ENCODE measurements around the gene PZP.
"Not testable (repeated sequence)": the region's sequence is repeated elsewhere in the genome, so short reads cannot be mapped to it uniquely, and the experiment has no call there.

PZP gene
- 0 reads per million in 2 experiments for total RNA-seq

DNA sequence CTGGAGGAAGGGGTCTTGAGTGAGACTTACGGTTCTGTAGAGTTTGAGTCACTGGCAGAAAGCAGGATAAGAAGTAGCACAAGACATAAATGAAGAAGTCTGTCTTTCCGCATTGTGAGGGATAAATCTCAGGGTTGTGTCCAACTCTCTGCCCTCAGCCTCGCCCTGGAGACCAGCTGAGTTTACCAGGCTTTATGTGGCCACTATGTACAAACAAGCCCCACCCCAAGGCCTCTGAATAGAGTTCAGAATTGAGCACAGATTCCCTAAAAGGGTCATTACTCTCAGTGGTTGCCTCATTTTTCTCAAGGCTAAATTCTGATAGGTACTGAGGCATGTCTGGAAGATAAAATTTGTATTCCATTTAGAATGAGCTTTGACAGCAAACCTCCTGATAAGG is at the start of gene PZP:
Gene PZP (minus strand): TSS at position 167 of the 400 bp plus-strand sequence. CDS start 54 bp downstream, at position 113.
- no peak for DNase-seq (ENCODE audit: low read depth)

DNA sequence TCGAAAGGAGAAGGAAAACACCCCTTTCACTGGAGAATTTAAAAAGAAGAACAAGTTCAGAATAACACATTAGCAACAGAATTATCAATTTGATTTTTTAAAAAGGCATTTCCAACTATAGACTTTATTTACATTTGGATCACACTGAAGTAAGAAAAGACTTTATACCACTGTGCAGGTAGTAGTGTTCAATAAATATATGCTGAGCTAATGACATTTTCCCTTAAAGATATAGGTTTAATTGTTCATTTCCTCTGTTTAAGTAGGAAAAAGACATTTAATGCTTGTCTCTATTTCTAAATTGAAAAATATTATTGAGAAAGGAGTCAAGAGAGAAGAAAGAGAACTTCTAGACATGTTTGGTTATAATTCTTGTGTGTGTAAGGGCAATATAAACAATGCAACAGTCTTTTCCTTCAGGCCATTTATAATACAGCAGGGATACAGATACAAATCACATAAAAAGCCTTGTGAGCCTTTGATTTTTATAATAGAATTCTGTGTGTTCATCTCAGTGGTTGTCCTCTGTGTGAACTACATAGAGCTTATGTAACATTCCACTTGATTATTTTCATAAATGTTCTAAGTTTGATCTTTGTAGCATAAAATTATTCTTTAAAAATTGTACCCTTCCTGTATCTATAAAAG is 48.7 kb upstream of the PZP start:
- no peak for DNase-seq (ENCODE audit: low read depth)

DNA sequence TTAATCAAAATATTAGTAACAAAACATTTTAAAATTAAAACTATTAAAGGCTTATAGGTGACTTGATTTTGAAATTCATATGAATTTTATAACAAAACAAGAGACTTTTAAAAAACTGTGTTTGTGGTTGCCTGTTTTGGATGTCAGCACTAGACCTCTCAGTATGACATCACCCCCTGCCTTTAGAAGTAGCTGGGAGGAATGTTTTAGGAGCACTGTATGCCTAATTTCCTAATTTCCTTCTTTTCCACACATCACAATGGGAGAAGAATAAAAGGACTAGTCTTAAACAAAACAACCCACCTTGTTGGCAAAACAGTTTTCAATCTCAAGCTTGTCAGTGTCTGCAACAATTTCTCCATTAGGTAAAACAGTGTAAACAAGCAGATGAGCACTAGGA is 48.1 kb upstream of the PZP start:
- no peak for DNase-seq (ENCODE audit: low read depth)

DNA sequence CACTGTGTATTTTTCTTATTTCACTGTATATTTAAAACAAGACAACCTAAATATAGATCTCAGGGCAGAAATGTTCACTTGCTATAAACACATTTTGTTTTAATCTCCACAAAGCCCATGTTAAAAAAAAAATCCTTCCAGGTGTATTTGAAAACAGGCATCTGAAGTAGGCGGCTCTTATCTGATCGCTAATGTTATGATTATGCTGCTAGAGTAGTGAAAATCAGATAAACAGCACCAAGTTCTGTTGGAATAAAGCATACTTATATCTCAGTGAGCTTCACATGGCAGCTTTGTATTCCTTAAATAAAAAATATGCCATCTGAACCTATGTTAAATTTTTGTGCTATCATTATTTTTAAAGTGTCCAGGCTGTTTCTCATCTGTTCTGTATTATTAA is 47.6 kb upstream of the PZP start:
- DNase-seq (ENCODE audit: low read depth): no peak

DNA sequence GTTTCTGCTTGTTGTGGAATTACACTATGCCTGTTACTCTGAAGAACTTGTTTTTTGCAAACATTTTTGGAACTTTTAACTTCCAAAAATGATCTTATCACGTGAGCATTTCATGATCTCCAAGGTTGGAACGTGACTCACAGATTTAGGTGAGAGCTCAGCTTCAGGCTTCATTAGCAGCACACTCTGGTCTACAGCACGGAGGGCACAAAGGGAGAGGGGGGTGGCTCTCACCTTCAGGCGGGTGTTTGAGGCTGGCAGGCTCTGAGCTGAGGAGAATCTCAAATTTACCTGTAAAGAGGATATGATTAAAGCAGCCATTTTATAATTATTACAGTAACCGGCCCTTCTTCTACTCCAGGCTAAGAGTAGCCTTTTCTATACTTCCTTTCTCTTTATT is 45.3 kb upstream of the PZP start:
- DNase-seq (ENCODE audit: low read depth): no peak

DNA sequence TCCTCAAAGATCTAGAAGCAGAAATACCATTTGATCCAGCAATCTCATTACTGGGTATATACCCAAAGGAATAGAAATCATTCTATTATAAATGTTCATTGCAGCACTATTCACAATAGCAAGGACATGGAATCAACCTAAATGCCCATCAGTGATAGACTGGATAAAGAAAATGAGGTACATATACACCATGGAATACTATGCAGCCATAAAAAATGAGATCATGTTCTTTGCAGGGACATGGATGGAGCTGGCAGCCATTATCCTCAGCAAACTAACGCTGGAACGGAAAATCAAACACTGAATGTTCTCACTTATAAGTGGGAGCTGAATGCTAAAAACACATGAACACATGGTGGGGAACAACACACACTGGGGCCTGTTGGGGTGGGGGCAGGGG is 44.6 kb upstream of the PZP start:
- not testable (repeated sequence) for DNase-seq (ENCODE audit: low read depth)

DNA sequence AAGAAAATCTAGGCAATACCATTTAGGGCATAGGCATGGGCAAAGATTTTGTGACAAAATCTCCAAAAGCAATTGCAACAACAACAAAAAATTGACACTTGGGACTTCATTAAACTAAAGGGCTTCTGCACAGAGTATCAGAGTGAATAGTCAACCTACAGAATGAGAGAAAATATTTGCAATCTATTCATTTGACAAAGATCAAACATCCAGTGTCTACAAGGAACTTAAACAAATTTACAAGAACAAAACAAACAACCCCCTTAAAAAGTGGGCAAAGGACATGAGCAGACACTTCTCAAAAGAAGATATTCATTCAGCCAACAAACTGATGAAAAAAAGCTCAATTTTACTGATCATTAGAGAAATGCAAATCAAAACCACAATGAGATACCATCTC is 44.1 kb upstream of the PZP start:
- DNase-seq (ENCODE audit: low read depth): no peak

DNA sequence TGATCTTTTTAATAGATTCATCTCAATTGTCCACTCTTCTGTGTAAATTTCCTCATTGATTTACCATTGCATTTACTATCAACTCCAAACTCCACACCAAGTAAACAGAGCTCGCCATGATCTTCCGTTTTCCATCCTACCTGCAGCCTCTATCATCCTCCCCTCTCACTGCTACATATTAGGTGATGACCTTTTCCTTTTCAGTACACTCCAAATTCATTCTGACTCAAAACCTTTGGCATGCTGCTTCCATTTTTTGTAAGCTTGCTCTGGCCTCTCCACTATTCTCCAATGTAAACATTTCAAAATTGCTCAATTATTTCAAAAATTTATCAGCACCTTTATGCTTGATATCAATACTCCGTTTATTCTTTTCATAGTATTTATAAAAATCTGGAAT is 40.2 kb upstream of the PZP start:
- DNase-seq (ENCODE audit: low read depth): no peak

DNA sequence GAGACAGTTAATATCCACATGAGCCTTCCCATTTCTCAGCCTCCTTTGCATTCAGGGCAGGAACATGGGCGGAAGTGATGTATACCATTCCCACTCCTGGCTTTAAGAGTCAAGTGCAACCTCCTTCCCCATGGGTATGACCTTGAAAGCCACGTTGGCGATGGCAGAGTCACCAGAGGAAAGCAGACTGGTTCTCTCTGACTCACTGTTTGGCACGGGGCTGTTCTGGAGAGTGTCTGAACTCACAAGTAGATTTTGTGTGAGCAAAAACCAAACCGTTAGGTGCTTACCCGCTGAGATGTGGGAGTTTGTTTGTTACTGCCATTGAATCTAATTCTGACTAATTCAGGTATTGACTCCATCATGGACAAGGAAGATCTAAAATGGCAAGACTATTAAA is 36.7 kb upstream of the PZP start:
- DNase-seq (ENCODE audit: low read depth): no peak

DNA sequence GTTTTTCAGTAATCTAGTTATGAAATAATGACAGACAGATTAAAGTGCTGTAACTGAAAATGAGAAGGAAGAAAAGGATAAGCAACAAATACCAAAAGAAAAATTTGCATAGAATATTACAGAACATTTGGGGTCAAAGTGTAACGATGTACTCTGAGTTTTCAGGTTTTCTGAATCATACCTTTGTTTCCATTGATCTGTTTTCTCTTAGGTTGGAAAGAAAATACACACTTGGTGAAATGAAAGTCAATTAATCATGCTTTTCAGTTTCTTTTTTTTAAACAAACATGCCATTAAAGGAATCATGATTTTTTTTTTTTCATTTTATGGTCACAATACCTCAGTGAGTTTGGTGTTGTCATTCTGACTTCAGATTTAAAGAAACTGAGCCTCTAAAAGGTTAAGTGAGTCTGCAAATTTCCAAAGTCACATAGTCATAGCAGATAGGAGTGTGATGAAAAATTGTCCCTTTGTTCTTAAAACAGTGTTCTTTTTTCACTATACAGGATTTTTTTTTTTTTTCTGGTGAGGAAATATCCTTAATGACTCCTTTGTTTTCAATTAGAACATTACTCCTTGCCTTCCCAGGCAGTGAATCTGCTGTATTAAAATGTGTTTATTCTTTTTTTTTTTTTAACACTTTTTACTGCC is 35.9 kb upstream of the PZP start:
- DNase-seq (ENCODE audit: low read depth): no peak

DNA sequence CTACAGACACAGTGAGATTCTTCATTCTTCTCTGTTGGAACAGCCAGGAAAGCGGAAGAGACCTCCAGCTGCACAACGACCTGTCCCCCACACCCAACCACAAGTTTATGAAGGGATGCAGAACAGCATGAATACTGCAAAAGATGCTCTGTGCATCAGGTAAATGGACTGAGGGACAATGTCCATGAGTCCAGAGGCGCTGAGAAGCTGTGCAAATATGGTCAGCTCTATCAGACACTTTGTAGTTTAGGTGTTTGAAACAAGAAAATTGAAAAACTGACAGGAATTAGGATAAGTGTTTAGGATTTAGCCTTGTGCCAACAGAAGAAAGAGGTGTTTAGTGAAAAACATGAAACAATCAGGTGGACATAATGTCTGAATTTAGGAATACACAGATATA is 33.1 kb upstream of the PZP start:
- DNase-seq (ENCODE audit: low read depth): no peak

DNA sequence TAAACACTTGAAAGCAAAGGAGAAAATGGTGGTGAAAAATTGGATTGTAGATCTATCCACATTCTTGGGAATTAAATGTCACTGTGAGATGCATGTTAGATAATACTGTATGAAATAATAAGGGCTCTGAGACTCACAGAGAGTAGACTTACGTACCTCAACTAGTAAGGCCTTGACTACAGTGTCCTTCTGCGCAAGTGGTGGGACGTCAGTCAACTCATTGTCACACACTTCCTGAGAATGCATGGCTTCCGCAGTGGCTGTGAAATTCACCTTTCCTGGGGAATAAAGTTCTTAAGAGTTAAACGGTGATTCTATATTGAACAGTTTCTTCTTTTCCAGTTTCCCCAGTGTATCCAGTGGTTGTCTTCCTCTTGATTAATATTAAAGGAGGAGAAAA is 32.6 kb upstream of the PZP start:
- no peak for DNase-seq (ENCODE audit: low read depth)

DNA sequence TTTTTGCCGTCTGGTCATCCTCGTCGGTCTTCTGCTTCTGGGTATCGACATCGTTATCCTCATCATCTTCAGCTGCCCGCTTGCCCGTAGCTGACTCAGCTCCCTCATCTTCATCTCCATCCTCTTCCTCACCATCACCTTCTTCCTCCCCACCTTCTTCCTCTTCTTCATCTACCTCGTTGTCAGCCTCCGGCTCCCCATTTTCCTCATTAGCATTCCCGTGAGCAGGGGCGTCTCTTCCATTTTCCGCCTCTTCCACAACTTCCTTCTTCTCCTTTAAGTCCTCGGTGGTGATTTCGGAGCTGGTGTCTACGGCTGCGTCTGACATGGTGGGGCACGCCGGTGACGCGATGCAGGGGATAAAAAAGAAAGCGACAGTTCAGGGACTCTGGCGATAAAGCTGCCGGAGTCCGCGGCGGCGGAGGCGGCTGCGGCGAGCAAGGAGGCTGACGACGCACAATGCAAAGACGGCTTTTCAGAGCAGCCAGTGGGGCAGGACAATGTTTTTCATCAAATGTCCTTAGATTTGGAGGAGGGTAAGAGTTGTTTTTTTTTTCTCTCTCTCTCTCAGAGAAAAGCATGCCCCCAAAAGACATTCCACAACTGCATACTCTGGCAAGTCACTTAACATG is 31.9 kb upstream of the PZP start:
- DNase-seq (ENCODE audit: low read depth): peak; percentile 14

DNA sequence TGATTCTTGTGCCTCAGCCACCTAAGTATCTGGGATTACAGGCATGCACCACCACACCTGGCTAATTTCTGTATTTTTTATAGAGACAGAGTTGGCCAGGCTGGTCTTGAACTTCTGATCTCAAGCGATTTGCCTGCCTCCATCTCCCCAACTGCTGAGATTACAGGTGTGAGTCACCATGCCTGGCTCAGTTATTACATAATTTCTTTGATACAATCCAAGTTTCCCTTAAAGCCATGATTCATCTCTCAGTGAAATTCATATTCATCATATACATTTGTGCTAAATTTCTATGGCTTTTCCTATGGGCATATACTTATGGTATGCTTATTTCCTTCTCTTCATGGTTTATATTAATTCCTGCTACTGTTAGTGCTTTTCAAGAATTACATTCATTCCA is 29.1 kb upstream of the PZP start:
- no peak for DNase-seq (ENCODE audit: low read depth)

DNA sequence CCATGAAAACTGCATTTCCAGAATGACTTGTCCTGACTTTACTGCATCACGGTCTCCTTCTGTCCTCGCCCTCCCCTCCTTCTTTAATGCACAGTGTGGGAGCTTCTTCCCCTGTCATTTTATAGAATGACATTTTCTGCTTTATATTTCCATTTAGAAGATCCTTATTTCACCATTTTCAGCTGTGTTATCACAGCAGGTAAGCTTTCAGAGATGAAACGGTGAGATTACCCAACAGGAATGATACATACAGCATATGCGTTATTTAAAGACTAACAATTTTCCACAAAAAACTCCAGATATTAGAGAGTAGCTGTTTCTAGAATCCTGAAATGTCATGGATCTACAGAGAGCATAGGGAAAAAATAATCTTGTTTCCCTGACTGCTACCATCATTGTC is 27.3 kb upstream of the PZP start:
- no peak for DNase-seq (ENCODE audit: low read depth)

DNA sequence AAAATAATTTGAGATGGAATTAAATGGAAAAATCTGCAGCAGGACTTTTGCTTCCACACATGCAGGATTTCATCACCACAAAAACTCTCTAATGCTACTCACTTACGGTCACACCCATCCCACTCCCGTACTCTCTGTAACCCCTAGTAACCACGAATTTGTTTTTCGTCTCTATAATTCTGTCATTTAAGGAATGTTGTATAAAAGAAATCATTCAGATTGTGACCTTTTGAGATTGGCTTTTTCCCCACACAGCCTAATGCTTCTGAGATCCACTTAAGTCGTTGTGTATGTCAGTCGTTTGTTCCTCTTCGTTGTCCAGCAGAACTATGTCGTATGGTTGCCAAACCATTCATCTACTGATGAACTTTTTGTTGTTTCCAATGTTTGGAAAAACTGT is 19.8 kb upstream of the PZP start:
- DNase-seq (ENCODE audit: low read depth): no peak

DNA sequence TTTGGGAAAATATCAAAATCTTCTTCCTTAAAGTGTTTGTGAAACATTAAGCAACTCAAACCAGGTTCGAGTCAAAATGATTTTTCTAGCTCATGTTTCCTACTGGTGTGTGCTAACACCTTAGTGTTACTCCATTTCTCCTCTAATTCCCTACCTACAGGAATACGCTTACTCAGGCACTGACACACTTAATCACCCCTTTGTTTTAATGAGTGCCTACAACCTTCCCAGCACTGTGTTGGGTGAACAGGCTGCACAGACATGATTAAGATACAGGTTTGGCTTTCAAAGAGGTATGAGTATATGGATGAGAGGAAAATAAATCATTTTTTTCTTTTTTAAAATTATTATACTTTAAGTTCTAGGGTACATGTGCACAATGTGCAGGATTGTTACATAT is 15.6 kb upstream of the PZP start:
- no peak for DNase-seq (ENCODE audit: low read depth)

DNA sequence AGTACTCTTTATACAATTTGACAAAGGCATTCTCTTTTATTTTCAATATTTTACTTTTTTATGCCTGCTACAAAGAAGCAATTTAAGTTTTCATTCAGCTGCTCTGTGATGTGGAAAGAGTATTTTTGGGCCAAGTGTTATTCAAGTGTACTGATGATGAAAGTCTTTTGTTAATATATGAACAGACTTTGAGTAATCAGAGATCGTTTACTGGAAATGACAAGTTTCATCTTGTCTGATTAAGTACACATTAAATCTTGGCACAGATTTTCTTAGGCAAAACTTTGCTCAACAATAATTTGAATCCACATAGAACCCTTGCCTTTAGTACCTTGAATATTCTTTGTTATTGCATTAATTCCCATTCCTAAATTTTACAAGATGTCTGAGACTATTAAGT is 13.3 kb upstream of the PZP start:
- DNase-seq (ENCODE audit: low read depth): no peak

DNA sequence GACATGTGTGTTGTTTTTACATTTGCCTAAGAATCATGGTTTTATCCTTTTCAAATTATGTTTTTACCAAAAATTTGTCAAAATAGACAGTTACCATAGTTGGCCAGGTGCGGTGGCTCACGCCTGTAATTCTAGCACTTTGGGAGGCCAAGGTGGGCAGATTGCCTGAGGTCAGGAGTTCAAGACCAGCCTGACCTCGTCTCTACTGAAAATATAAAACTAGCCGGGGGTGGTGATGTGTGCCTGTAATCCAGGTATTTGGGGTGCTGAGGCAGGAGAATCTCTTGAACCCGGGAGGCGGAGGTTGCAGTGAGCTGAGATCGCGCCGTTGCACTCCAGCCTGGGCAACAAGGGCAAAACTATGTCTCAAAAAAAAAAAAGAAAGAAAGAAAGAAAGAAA is 12.8 kb upstream of the PZP start:
- not testable (repeated sequence) for DNase-seq (ENCODE audit: low read depth)

DNA sequence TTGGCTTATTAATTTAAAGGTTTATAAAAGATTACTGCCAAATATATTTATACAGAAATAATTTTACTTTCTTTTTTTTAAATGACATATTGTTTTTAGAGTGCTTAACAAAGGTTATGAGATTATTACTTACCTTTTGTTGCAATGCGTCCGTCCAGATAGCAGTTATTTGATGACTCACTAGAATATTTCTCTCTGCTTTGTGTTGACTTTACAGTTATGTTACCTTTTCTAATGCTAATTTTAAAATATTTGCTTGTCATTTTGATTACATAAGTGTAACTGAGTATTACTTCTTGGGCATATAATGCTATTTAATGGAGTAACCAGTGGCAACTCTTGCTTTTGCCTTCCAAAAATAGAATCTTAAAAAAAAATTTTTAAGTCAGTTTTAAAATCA is 6.3 kb upstream of the PZP start:
- DNase-seq (ENCODE audit: low read depth): no peak

DNA sequence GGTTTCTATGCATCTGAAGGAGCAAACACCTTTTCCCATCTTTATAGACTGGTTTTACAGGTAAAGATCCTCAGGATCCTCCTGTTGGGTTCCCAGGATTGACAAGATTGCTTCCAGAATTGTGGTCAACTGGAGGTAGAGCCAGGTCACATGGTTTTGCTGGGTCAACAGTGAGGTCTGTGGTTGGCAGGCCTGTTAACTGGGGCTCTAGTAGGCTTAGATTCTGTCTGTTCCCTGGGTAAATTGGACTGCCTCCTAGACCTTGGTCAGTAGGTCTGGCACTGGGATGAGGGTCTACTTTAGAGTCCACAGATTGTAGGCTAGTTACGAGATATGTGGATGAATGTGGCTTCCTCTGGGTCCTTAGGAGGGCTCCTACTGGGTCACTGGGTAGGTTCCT is 3.5 kb upstream of the PZP start:
- DNase-seq (ENCODE audit: low read depth): no peak

DNA sequence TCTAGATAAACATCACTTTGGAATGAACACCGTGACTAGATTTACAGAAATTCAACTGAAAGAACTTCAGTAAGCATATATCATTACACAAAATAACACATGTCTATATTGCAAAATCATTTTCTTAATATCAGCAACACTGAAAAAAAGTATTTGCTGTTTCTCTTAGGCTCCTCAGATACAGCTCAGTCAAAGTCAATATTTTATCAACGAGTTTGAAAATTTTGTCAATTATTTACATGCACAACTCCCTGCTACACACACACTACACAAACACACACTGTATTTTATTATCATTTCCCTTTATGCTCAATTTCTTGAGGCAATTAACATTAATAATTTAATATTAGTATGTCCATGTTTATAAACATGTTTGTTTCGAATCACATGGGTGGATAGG is 3.8 kb downstream of the PZP start:
- no peak for DNase-seq (ENCODE audit: low read depth)

DNA sequence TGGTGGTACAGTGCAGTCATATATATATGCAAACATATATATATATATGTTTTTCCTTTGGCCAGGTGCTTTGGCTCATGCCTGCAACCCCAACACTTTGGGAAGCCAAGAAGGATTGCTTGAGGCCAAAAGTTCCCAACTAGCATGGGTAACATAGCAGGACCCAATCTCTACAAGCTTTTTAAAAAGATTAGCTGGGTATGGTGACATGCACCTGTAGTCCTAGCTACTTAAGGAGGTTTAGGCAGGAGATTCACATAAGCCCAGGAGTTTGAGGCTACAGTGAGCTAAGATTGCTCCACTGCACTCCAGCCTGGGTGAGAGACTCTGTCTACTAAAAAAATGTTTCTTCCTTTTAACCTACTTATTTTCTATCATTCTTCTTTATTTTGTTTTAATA is 10.2 kb downstream of the PZP start:
- DNase-seq (ENCODE audit: low read depth): no peak

DNA sequence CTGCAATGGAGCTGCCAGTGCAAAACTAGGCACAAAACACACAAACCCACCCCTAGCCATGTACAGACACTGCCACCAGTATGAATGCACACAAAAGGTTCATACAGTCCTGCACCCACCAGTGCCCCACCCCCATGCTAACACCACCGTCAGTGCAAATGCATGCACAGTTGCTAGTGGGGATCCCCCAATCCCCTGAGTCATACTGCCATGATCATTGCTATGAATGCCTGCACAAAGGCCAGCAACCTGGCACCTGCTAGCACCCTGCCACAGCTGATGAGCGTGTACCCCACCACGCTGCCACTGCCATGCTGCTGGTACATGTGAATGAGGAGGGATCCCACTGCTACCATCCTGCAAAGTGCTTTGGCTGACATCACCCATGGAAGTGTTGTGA is 23.9 kb downstream of the PZP start:
- no peak for DNase-seq (ENCODE audit: low read depth)

Measured in T follicular helper cell (primary cell).